ENCODE data around the gene CACNA1B. TPM values are rescaled to one million over a fixed set of nuclear protein-coding genes. Genes with fewer than 3 reads are reported as not detected.

The CACNA1B gene
- total and polyA plus RNA-seq, 2 donors (not counting 1 experiment from before 2014, with no cell fraction given), result 0.01 to 0.17 TPM

- Histone ChIP-seq H3K4me1 (ENCODE audit: control insufficient read depth, extremely low read depth, insufficient read depth, low read length) (no peaks in the 10 kb centered on the region), H3K36me3 (ENCODE audit: control insufficient read depth, insufficient read depth, low read length) (peaks cover 12% of the 10 kb centered on the region), H3K27me3 (ENCODE audit: control insufficient read depth, insufficient read depth, low read length) (no peaks in the 10 kb centered on the region), H3K79me2 (ENCODE audit: control insufficient read depth, insufficient read depth, low read length) (no peaks in the 10 kb centered on the region), H4K20me1 (ENCODE audit: control insufficient read depth, extremely low read depth, insufficient read depth, low read length) (no peaks in the 10 kb centered on the region), H3K27ac (ENCODE audit: insufficient read depth, low read length) (no peak overlapping the region), H3K9ac (ENCODE audit: insufficient read depth, low read length) (no peak overlapping the region), H3K4me3 (replicated peaks in 1 of 4; ENCODE audit: control extremely low read depth in 1 of 4, insufficient read depth in 1 of 4, low read depth in 3 of 4, low read length in 4 of 4) (no peak overlapping the region), H3K9me3 (ENCODE audit: control insufficient read depth, insufficient read depth, low read depth, low read length) (no peaks in the 10 kb centered on the region), H3K4me2 (ENCODE audit: extremely low read depth, insufficient read depth, low read length) (no peak overlapping the region), H2AFZ (ENCODE audit: low read length) (no peak overlapping the region)
- DNase-seq (ENCODE audit: low read depth in 2 of 2), result no peak
- TF ChIP-seq, protein P1, sequence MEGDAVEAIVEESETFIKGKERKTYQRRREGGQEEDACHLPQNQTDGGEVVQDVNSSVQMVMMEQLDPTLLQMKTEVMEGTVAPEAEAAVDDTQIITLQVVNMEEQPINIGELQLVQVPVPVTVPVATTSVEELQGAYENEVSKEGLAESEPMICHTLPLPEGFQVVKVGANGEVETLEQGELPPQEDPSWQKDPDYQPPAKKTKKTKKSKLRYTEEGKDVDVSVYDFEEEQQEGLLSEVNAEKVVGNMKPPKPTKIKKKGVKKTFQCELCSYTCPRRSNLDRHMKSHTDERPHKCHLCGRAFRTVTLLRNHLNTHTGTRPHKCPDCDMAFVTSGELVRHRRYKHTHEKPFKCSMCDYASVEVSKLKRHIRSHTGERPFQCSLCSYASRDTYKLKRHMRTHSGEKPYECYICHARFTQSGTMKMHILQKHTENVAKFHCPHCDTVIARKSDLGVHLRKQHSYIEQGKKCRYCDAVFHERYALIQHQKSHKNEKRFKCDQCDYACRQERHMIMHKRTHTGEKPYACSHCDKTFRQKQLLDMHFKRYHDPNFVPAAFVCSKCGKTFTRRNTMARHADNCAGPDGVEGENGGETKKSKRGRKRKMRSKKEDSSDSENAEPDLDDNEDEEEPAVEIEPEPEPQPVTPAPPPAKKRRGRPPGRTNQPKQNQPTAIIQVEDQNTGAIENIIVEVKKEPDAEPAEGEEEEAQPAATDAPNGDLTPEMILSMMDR (conservative IDR thresholded peaks at IDR 0.05 in 1 of 2, IDR thresholded peaks at IDR 0.05 in 1 of 2; ENCODE audit: low read depth in 1 of 2, low read length in 2 of 2), result no peak
- TF ChIP-seq EZH2 (IDR thresholded peaks at IDR 0.05; ENCODE audit: low read length, missing control alignments), result no peak
Measured at GRCh38 chr9:137834846-137835546, 42.6 kb upstream of the CACNA1B start.

DNA sequence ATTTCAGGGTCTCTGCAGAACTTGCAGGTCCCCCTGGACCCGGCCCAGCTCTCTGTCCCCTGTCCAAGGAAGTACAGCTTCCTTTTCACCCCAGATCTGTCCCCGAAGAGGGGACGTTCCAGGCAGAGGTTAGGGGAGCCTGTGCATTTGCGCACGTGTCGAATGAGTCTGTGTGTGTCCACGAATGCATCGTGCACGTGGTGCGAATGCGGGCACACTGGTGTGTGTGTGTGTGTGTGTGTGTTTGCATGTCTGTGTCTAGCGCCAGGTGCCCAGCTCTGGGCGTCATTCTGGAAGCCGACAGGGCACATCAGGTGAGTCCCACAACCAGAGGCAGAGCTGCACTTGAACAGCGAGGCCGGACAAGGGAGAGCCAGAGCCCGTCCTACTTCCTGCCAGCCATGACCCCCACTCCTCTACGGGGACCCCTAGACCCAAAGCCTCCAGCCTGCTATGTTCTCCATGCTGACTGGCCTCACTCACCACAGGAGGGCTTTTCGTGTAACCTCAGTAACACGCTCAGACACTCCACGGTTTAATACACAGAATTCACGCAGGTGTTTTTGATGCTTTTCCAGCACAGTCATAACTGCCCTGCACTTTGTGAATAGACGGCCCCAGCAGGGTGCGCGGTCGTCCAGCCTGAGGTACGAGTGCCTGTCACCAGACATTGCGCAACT, 41.3 kb upstream of the CACNA1B start:
- Histone ChIP-seq H3K27ac (ENCODE audit: insufficient read depth, low read length) (no peak overlapping the region), H3K27me3 (ENCODE audit: control insufficient read depth, insufficient read depth, low read length) (no peaks in the 10 kb centered on the region), H3K4me2 (ENCODE audit: extremely low read depth, insufficient read depth, low read length) (no peak overlapping the region), H3K4me1 (ENCODE audit: control insufficient read depth, extremely low read depth, insufficient read depth, low read length) (no peaks in the 10 kb centered on the region), H3K9ac (ENCODE audit: insufficient read depth, low read length) (no peak overlapping the region), H4K20me1 (ENCODE audit: control insufficient read depth, extremely low read depth, insufficient read depth, low read length) (no peaks in the 10 kb centered on the region), H3K36me3 (ENCODE audit: control insufficient read depth, insufficient read depth, low read length) (peaks cover 12% of the 10 kb centered on the region), H3K9me3 (ENCODE audit: control insufficient read depth, insufficient read depth, low read depth, low read length) (no peaks in the 10 kb centered on the region), H3K79me2 (ENCODE audit: control insufficient read depth, insufficient read depth, low read length) (no peaks in the 10 kb centered on the region), H3K4me3 (replicated peaks in 1 of 4; ENCODE audit: control extremely low read depth in 1 of 4, insufficient read depth in 1 of 4, low read depth in 3 of 4, low read length in 4 of 4) (no peak overlapping the region), H2AFZ (ENCODE audit: low read length) (no peak overlapping the region)
- no peak for DNase-seq (ENCODE audit: low read depth in 2 of 2)
- TF ChIP-seq EZH2 (IDR thresholded peaks at IDR 0.05; ENCODE audit: low read length, missing control alignments), result no peak
- TF ChIP-seq, protein P1 (conservative IDR thresholded peaks at IDR 0.05 in 1 of 2, IDR thresholded peaks at IDR 0.05 in 1 of 2; ENCODE audit: low read depth in 1 of 2, low read length in 2 of 2), result no peak

DNA sequence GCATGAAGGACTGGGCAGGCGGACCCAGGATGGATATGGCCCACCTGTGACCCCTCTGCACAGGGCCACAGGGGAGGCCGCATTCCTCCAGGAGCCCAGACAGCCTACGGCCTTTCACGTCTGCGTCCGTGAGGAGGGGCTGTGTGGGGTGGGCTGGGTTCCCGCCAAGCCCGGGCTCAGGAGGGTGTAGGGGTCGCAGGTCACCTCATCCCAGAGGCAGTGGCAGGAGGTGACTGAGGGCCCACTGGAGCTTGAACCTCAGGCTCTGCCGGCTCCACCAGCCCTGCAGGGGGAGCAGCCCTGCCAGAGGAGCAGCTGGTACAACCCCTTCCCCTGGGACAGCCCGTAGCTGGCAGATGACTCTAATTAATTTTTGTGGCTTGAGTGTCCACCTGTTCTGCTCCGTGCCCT, 40.7 kb upstream of the CACNA1B start:
- no peak for DNase-seq (ENCODE audit: low read depth in 2 of 2)
- H4K20me1 ChIP-seq (ENCODE audit: control insufficient read depth, extremely low read depth, insufficient read depth, low read length), result no peaks in the 10 kb centered on the region
- H3K4me3 ChIP-seq (replicated peaks in 1 of 4; ENCODE audit: control extremely low read depth in 1 of 4, insufficient read depth in 1 of 4, low read depth in 3 of 4, low read length in 4 of 4), result no peak overlapping the region

More for the DNA sequence above, 40.7 kb upstream of the CACNA1B start:
- no peaks in the 10 kb centered on the region for H3K9me3 ChIP-seq (ENCODE audit: control insufficient read depth, insufficient read depth, low read depth, low read length)
- H2AFZ ChIP-seq (ENCODE audit: low read length), result no peak overlapping the region
- H3K9ac ChIP-seq (ENCODE audit: insufficient read depth, low read length), result no peak overlapping the region
- H3K79me2 ChIP-seq (ENCODE audit: control insufficient read depth, insufficient read depth, low read length), result no peaks in the 10 kb centered on the region
- H3K27me3 ChIP-seq (ENCODE audit: control insufficient read depth, insufficient read depth, low read length), result no peaks in the 10 kb centered on the region
- peaks cover 12% of the 10 kb centered on the region for H3K36me3 ChIP-seq (ENCODE audit: control insufficient read depth, insufficient read depth, low read length)
- H3K27ac ChIP-seq (ENCODE audit: insufficient read depth, low read length), result no peak overlapping the region
- no peaks in the 10 kb centered on the region for H3K4me1 ChIP-seq (ENCODE audit: control insufficient read depth, extremely low read depth, insufficient read depth, low read length)
- no peak overlapping the region for H3K4me2 ChIP-seq (ENCODE audit: extremely low read depth, insufficient read depth, low read length)
- no peak for TF ChIP-seq EZH2 (IDR thresholded peaks at IDR 0.05; ENCODE audit: low read length, missing control alignments)
- TF ChIP-seq, protein P1 (conservative IDR thresholded peaks at IDR 0.05 in 1 of 2, IDR thresholded peaks at IDR 0.05 in 1 of 2; ENCODE audit: low read depth in 1 of 2, low read length in 2 of 2), result no peak

Measured in fibroblast of lung (primary cell).